Kidney epithelial cell (primary cell): ENCODE data around the gene CNPY1. TPM values are rescaled to one million over a fixed set of nuclear protein-coding genes. Genes with fewer than 3 reads are reported as not detected.

Source experiments
- DNase-seq: peaks from one replicate; pipeline ENCODE4 v3.0.0-alpha.2; 2010; ENCODE audit warnings: low read depth
- H3K27me3 ChIP-seq: 2 replicates; pipeline ENCODE4 v1.6.0; 2011; ENCODE audit warnings: low read length; ENCODE audit not compliant: control insufficient read depth, insufficient read depth
- H3K36me3 ChIP-seq: 2 replicates; pipeline ENCODE4 v1.5.1; 2011; ENCODE audit warnings: low read length; ENCODE audit not compliant: control insufficient read depth, insufficient read depth
- H3K4me3 ChIP-seq: 2 replicates; pipeline ENCODE4 v1.5.1; 2011; ENCODE audit warnings: low read depth, mild to moderate bottlenecking, control low read depth, low read length
- CTCF ChIP-seq: IDR thresholded peaks from 2 replicates; pipeline ENCODE4 v1.5.1; 2011; ENCODE audit warnings: mild to moderate bottlenecking, moderate library complexity, low read length, control low read depth, inconsistent platforms; ENCODE audit not compliant: insufficient read depth, poor library complexity, severe bottlenecking
- total RNA-seq: library from RNA; depleted of rRNA; stranded (reverse); fragments of >200 nt; gene quantifications from 2 replicates; pipeline ENCODE4 v1.2.3, GENCODE V29; 2015

CNPY1 gene
- total RNA-seq, 1 donor from 2014 or later: not detected

GRCh38 chr7:155457544-155458110, 88.7 kb downstream of the CNPY1 start:
- no peak for DNase-seq
- H3K36me3 ChIP-seq: no peaks in the 10 kb centered on the region
- peak overlapping the region; percentile 26 for H3K4me3 ChIP-seq
- no peak for TF ChIP-seq CTCF
- peaks cover 96% of the 10 kb centered on the region for H3K27me3 ChIP-seq

- TF ChIP-seq CTCF: no peak
- DNase-seq: no peak
Observed at GRCh38 chr7:155456738-155457543, 89.4 kb downstream of the CNPY1 start.

DNA sequence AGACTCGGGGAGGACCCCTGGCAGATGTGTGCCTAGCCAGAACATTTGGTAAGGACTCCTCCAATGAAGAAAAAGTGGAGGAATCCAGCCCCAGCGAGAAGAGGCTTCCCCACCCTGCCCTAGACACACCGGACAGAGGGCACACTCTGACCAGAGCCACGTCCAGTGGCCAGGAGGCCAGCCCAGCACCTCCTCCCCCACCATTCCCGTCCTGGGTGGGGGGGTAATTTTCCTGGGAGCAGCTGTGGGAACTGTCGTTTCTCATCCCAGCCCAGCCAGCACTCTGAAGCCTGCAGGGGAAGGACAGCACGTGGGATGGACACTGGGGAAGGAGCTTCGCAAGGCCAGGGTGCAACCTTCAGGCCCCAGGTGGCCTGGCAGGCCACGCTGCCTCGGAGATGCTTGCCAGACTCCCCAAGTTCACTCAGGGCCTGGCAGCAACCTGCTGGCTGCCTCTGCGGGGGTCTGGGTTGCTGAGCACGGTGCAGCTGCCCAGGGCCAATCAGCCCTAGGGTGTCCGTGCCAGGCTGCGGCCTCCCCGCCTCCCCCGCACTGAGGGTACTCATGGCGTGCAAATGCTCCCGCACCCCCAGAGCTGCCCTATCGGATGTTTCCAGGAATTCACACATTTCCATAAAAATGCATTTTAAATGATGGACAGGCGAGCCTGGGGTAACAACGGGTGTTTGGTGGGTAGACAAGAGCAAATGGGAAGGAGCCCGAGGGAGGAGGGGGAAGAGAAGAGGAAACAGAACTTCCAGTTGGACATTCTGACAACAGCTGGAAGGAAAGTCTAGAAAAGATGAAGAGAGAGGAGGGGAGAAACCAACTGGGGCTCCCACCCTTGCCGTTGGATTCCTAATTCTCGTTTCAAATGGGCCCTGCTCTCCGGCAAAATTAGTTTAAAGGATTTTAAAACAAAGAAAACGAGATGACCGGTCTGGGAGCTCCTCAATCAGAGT, 90.3 kb downstream of the CNPY1 start:
- no peak for DNase-seq
- no peak for TF ChIP-seq CTCF
- H3K4me3 ChIP-seq: no peak overlapping the region
- H3K27me3 ChIP-seq: peaks cover 93% of the 10 kb centered on the region
- H3K36me3 ChIP-seq: no peaks in the 10 kb centered on the region

More at GRCh38 chr7:155456738-155457543, 89.4 kb downstream of the CNPY1 start:
- H3K36me3 ChIP-seq: no peaks in the 10 kb centered on the region
- peaks cover 93% of the 10 kb centered on the region for H3K27me3 ChIP-seq
- H3K4me3 ChIP-seq: peak overlapping the region; percentile 26

DNA sequence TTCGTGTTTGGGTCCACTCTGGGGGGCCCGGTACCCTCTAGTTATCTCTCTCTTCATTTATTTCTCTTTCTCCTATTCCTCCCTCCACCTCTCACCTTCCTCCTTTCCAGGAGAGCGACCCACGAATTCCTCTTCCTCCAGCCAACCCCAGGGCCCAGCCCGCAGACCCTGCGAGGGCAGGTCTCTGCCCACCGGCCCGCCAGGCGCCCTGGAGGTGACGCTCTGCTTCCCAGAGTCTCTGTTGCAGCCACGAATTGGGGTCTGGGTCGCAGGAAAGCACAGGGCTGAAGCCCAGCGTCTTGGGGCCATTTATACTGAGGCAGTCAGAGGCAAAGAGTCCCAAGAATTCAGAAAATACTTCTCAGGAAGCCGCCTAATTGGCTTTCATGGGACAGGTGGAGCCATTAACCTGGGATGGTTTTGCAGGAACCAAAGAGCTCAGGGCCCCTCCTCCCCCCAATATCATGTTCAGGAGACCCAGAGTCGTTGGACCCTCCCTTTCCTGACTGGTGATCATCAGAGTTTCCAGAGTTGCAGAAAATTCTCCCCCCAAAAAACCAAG, 91.1 kb downstream of the CNPY1 start:
- TF ChIP-seq CTCF: no peak
- Histone ChIP-seq H3K36me3 (no peaks in the 10 kb centered on the region), H3K27me3 (peaks cover 93% of the 10 kb centered on the region), H3K4me3 (no peak overlapping the region)
- DNase-seq: no peak

DNA sequence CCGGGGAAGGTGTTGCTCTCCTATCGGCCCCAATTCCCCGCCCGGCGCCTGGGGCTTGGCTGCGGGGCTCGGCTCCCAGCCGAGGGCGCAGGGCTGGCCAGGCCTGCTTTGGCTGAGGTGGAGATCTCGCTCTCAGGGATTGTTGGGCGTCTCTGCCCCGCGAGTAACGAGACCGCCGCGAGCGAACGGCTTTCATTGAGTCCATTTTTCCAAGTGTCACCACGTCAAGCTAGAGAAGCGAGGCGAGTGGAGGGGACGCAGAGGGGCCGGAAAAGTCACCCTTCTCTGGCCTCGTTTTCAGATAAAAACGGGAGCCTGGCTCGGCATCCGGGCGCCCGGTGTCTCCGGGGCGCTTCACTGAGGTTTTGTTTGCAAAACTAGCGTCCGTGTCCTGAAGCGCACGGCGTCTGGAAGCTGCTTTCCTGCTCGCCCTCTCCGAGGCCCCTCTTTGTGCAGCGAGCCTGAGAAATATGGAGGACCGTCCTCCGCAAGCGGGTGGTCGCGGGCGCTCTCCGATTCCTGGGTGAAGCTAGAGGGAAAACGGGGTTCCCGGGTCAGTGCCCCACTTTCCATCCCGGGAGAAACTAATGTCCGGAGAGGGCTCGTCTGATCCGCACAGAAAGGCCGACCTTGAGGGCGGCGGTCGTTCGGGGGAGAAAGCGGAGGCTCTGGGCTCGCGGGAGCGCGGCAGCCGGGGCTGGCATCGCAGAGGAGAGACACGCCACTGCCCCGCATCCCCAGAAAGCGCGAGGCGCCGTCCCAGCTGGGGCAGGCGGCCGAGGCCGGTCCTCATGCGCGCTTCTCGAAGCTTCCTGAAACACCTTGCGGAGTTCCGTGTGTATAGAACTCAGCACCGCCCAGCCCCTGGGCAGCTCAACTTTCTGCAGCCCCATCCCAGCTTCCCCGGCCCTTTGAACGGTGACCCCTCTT, 91.9 kb downstream of the CNPY1 start:
- Histone ChIP-seq H3K4me3 (no peak overlapping the region), H3K36me3 (no peaks in the 10 kb centered on the region), H3K27me3 (peaks cover 93% of the 10 kb centered on the region)
- DNase-seq: no peak
- TF ChIP-seq CTCF: no peak
